T follicular helper cell (primary cell): Measurements from ENCODE around the gene CENPB.

ENCODE experiments used
- DNase-seq: peaks from one replicate; pipeline ENCODE4 v3.0.0-alpha.2; 2020; ENCODE audit warnings: low read depth

CENPB gene

DNA sequence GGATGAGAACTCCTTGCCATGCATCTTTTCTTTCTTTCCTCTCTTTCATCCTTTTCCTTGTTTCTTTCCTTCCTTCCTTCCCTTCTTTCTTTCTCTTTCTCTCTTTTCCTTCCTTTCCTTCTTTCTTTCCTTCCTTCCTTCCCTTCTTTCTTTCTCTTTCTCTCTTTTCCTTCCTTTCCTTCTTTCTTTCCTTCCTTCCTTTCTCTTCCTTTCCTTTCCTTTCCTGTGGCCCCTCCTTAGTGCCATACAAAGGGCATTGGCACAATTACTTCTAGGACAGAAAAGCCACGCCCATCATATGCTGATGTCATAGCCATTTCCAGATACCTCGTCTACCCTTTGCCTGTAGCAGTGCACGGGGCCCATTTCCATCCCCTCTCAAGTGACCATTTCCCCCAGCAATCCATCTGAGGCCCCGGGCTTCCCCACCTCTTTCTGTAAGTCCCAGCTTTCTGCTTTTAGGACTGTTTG is 2.2 kb upstream of the CENPB start:
- DNase-seq = no peak

DNA sequence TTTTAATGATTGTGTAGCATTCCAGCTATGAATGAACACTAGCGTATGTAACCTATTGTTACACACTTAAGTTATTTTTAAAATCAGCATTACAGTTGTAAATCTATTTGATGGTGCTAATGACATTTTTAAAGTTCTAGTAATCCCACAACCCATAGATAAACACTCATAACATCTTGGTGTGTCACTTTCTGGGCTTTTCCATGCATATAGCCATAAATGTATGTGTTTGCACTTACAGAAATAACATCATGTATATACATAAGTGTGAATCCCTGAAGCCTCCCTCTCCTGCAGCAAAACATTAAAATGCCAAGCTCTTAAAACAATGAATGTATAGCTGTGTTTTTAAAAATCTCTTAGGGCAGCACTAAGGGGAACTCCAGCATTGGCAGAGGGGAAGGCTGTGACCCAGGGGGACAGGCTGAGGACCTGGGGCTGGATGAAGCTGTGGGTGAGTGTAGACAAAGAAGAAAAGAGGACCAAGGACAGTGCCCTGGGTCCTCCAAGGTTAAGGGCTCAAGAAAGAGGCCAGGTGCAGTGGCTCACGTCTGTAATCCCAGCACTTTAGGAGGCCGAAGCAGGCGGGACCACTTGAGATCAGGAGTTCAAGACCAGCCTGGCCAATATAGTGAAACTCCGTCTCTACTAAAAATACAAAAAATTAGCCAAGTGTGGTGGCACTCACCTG is 929 bp upstream of the CENPB start:
- DNase-seq = no peak

DNA sequence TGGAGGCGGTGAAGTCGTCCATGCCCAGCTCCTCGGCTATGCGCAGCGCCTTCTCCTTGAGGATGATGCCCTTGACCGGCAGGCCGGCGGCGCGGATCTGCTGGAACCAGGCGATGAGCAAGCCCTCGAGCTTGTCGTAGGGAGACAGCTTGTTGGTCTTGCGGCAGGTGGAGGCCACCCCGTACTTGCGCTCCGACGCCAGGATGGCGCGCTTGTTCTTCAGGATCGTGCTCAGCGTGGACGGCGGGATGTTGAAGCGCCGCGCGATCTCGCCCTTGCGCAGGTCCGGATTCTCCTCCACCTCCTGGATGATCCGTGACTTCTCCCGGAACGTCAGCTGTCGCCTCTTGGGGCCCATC is 435 bp downstream of the CENPB start:
- no peak for DNase-seq

DNA sequence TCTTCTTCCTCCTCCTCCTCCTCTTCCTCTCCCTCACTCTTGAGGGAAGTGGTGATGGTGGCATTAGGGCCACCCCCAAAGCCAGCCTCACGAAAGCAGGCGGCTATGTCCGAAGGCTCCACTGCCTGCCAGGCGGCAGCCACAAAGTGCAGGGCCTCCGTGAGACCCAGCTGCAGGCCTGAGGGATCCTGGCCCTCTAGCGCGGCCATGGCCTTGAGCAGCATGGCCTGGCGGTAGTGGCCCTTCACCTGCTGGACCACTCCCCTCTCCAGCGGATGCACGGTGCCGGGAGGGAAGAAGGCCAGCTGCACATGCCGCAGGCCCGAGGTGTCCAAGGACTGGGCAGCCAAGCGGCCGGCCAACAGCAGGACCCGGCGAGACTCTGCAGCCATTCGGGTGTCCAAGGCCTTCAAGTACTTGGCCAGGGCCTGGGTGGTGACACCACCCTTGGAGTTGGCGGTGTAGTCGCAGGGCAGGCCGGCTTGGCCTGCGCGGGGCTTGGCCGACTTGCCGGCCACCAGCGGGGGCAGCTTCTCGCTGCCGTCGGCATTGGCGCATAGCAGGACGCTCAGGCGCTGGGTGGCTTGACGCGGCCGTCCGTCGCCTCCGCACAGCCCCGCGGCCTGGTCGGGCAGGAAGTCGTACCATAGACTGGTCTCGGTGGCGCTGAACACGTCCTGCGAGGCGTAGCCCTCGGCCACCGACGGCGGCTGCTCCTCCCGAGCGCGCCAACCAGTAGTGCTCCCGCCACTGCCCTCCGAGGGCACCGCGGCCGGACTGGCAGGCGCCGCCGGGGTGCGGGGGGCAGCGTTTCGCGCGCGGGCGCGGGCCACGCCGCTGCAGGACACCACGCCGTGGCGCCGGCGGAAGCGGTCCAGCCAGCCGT is 1.1 kb downstream of the CENPB start:
- DNase-seq = no peak

DNA sequence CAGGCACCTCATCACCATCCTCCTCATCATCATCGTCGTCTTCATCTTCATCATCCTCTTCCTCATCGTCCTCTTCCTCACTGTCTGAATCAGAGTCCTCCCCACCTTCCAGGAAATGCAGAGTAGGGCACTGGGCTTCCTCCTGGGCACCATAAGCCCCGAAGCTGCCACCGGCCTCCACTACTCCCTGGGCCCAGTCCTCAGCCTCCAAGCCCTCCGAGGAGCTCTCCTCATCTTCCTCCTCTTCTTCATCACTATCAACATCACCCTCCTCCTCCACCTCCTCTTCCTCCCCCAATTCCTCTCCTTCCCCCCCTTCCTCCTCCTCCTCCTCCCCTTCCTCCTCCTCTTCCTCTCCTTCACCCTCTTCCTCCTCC is 1.7 kb downstream of the CENPB start:
- no peak for DNase-seq

DNA sequence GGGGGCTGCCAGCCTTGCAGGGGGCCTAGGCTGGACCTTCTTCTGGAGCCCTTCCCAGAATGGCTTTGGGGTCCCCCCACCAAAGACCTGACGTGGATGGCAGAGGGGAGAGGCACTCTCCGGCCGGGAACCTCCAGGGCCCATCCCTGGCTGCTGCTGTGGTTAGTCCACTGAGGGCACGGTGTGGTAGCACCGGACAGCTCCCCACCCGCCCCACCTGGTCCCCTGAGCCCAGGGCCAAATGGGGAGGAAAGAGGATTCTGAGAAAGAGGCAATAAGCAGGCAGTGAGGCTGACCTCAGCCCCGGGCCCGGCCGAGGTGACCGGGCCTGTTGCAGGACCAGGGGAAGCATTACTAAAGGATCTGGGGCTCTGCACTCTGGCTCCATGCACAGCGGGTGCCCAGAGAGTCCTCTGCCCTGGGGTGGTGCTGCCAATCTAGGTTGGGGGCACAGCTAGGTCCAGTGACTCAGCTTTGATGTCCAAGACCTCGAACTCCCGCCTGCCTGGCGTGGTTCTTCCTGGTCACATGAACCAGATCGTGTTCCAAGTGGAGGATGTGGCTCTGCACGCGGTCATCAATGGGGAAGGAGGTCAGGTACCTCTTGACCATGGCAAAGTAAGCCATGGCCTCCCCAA is 2.2 kb downstream of the CENPB start:
- no peak for DNase-seq

DNA sequence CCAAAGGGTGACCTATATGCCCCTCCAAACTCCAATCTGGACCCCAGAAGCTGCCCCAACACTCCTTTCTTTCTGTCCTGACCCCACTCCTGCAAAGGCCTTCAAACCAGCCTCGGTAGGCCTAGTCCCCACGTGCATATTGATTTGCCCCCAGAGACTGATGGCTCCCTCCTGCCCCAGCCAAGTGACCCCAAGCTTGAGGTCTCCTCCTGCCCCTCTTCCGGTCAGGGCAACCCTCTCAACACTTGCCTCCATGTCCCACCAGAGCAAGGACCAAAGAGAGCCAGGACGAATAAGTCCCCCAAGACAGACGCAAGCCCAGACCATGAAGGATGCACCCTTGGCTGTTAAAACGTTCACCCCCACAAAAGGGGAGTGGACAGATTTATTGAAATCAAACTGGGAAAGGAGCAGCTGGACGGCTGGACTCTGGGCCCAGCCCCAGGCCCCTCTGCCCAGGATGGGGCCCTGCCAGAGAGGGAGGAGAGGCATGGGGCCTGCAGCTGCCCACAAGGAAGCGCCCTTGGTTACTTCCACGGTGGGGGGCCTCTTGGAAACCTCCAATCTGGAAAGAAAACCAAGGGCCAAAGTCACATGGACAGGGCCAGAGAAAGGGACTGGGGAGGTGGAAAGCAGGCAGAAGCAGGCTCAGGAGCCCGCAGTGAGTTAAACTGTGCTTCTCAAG is 2.9 kb downstream of the CENPB start:
- DNase-seq = no peak

DNA sequence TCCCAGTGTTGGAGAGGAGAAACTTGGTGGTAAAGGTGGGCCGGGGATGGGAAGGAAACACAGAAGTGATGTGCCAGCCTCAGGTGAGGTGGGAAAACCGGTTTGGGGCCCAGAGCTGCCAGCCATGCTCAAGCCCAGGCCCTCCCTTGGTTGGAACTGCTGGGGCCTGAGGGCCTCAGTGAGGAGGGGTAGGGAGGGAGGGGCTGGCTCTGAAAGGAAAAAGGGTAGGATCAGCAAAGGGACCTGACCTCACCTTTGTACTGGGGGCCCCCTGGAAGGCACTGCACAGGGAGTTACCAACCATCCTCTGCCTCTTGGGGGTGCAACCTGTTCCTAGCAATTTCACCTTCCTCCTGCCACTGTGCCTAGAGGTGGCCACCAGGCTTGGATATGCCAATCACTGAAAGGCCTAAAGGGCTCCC is 3.5 kb downstream of the CENPB start:
- no peak for DNase-seq

DNA sequence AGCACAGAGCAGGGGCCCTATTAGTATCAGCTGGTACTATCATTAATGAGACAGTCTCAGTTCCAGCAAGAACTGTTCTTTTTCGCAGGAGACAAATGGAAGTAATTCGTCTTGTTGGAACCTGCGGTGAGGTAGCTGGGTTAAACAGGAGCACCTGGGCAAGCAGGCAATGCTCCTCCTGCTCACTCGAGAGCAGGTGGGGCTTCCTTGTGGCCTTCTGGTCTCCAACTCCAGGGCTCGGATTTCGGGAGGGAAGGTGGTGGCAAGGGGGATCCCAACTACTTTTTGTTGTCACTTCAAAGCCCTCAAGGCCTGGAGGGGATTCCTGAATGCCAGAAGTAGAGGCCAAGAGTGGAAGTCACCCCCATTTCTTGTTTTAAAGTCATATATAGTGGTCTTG is 3.9 kb downstream of the CENPB start:
- no peak for DNase-seq

DNA sequence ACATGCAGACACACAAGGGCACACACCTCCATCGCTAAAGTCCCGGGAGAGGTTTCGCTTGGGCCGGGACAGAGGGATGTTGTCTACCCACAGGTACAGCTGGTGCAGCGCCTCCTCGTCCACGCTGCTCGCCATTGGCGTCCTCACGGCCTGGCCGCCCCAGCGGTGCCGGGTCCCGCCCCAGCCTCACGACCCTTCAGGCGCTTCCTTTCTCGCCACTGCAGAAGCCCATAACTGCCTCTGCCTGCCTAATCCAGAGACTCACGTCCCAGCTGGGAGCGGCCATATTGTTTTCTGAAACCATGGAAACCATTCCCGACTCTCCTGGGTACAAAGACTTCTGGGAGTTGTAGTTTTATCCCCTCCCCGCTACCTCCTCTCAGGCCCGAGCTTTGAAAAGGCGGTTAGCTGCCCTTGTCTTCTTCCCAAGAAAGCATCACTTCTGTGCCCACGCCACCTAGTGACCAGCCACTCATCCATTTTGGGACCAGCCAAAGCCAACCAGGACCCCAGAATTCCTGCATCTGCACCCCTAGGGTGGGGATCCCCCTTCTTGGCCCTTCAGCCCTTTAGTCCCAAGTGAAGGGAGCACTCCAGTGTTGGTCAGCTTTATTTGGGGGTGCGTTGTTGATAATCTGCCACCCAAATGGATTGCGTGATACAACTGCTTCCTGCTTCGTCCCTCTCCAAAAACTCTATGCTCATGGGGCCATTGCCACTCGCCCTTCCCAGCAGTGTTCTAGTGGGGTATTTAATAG is 5.2 kb downstream of the CENPB start, which contains the start of gene SPEF1:
Gene SPEF1 (minus strand): TSS at position 296 of the 758 bp plus-strand sequence. CDS start 161 bp downstream, at position 135.
- DNase-seq = no peak

DNA sequence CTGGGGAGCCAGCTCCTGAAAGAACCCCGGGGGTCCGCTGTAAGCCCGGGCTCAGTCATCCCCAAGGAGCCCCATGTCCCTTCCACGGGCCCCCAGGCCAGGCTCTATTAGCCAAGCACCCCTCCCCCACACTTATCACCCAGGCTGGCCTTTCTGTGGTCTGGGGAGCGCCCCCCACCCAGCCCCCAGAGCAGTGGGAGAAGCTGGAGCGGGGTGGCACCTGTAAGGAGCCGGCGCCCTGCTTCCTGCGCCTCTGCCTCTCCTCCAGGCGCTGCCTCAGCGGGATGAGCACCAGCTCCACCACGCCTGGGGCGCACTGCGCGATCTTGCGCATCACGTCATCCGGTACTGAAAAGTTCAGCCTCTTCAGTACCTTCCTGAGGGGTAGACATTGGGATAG is 7.6 kb downstream of the CENPB start:
- no peak for DNase-seq

DNA sequence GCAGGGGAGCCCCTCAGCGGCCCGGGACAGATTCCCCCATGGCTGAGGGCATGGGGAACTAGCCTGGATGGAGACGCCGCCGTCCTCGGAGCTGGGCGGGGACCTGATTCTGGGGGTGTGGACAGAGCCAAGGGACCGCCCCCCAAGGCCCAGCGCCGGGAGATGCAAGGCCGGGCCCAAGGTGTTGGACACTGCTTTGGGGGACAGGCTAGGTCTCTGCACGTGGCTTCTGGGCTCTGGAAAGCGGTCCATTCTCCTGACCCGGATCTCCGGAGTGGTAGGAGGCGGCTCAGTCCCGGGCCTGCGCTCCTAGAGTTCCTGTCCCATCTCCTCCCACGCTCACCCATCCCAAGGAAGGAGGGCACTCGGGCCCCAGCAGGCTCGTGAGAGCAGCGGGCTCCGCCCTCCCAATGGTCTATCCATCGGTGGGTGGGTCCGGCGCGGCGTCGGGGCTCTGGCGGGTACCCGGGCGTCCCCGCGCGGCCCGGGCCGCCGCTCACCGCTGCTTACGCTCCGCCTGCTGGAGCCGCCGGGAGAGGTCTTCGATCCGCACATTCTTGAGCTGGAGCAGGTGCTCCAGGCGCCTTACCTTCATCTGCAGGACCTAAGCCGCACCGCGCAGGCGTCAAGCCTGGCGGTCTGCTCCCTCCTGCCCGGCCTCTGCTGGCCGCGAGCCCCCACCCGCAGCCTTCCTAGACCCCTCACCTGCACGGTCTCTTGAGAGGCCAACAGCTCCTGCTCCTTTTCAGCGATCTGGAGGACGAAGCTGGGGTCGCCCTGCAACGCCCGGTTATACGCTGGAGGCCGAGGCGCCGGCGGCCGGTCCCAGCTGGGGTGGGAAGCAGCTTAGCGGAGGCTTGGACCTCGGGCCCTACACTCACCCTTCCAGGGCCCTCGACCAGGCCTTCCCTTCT is 8.6 kb downstream of the CENPB start:
- DNase-seq = no peak

DNA sequence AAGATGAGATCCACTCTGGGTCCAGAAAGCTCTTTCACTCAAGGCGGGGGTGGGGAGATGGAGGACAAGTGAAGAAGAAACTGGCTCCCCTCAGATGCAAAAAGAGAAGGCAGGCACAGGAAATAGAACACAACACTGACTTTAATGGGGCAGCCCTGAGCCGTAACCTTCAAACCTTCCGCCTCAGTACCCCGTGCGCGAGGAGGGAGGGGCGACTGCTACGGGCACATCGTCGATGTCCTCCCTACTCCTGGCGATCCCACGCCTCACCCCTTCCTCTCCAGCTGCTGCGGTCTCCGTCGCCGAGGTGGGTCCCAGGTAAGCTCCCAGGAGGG is 9.2 kb downstream of the CENPB start:
- no peak for DNase-seq

DNA sequence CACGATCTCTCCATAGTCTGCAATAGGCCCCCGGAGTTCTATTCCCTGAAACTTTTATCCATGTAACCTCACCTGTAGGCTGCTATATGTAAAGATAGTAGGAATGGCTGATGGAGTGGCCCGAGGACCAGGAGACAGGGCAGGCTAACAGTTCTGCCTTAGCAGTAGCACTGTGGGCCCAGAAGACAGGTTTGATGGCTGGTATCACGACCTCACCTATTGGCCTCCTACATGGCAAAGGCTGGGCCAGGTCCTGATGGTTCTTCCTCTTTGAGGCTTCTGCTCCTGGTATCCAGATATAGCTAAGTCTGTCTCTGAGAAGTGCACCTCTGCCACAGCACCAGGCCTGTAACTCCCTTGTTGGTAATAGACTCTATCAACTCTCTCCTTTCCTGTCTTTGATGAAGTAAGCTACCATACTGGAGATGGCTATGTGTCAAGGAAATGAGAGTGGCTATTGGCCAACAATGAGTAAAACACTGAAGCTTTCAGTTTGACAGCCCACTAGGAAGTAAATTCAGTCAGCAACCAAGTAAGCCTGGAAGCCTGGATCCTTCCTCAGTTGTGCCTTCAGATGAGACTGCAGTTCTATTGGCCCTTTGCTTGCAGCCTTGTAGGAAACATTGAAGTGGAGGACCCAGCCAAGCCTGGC is 11.0 kb downstream of the CENPB start:
- no peak for DNase-seq

DNA sequence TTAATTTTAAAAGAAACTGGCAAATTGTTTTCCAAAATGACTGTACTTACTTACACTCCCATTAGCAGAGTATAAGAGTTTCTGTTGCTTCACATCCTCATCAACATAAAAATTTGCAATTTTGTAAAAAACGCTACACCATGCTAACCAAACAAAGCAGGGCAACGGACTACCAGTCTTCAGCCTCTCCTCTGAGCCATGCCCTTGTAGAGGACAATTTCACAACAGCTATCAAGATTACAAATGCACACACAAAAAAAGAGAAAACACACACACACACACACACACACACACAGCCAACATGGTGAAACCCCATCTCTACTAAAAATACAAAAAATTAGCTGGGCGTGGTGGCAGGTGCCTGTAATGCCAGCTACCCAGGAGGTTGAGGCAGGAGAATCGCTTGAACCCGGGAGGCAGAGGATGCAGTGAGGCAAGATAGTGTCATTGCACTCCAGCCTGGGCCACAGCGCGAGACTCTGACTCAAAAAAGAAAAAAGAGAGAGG is 14.9 kb downstream of the CENPB start:
- DNase-seq = no peak

DNA sequence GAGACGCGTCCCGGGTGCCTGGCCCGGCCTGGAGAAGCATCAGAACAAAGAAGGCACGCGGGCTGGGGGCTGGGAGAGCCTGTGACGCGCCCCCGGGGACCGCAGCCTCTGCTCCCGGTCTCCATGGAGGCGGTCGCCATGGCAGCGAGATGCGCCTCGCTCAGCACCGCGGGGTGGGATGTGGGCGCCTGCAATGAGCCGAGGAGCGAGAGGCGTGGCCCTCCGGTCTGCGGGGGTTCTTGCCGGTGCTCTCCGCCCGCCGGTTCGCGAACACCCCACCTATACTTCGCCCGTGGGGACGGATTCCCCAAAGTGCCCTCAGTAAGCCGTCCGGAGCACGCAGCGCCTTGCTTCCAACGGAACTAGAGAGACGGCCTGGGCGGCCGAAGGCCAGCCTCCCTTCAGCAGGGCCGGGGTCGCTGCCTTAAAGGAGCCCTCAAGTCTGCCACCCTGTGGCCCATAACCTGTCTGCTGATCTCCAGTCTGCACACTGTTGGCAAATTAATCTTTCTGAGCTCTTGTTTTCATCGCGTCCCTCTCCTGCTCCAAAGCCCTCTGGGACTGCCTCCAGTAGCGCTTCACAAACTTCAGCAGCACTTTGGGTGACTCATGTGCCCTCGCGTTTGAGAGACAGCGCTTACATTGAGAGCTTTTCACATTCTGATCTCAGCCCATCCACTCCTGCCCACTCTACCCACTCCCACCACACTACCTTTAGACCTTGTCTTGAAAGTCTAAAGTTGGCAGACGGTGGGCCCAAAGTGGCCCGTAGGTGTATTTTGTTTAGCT is 18.0 kb downstream of the CENPB start:
- peak; percentile 86 for DNase-seq

DNA sequence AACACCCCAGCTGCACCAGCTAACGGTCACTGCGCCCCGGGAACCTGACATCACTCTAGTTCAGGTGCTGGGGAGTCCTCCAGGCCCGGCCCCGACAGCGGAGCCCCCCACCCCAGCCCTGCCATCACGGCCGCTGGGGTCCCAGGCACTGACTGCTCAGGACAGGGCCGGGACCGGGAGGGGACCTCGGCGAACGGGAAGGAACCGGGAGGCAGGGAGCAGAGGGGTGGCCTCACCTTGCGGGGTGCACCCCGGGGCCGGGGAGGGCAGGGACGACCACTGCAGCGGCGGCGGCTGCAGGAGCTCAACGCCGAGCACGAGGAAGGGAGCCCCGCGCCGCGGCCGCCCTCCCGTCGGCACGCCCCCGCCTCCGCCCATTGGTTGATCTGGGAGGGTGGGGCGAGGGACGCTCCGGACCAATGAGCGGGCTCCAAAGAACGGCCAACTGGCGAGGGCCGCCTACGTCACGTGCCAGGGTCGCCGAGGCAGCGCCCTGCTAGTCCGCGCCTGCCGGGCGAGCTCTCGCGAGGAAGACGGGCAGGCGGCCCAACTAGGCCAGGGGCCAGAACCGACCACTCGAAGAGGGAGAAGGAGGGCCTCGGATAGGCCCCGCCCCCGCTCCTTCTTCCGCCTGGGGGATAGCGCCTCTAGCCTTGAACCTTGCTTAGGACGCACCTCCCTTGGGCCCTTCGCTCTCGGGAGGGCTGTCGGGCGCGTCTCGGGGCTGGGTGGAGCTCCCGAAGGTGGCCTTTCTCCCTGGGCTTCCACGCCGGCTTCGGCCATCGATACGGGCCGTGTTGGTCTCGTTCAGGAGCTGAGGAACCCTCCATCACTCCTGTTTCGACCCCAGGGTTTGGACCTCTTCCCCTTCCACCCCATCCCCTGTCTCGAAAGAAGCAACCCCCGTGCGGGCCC is 18.9 kb downstream of the CENPB start, which contains the start of gene ADISSP:
Gene ADISSP (minus strand): TSS at position 327 of the 915 bp plus-strand sequence. CDS start 7,653 bp downstream, outside the sequence.
- DNase-seq = peak; percentile 94

DNA sequence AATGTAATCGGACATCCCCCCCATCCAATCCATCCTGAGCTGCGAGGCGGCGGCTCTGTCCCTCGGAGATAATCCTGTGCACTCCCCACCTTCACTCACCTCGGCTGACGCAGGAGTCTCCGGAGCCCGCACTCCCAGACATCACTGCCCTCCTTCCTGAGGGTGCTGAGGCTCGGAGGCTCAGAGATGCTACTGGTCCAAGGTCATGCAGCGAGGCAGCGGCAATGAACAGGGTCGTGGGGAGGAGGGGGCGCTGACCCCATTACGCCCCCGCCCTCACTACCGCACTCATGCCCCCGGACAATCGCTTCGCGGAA is 19.5 kb downstream of the CENPB start:
- no peak for DNase-seq
